Measurements from ENCODE around the gene TMEM178B. TPM values are rescaled to one million over a fixed set of nuclear protein-coding genes. Genes with fewer than 3 reads are reported as not detected.

The TMEM178B gene
- total and polyA plus RNA-seq, 9 of the 15 experiments (the other 6 are each of a cell fraction or from before 2014, with no cell fraction given) = under 0.01 to 0.03 (median 0.01) TPM; not detected in 5

DNA sequence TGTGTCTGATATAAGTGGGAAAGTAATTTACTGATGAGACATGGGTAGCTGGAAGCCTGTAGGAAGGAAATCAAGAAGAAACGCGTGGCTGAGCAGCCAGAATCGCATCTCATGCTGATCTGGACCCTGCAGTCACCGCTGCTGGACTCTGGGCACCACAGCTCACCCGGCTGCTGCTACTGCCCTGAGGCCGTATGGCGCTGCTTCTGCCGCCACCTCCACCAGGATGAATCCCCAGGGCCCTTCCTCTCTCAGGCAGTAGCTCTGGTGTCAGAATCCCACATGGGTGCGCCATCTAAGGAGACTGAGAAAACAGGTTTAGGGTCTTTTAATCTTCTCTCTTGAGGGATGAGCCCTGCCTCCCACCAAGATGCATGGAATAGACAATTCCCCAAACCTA lies 407.1 kb downstream of the TMEM178B start (continued):
- TF ChIP-seq ZNF449 (CRISPR knock-in tag; IDR thresholded peaks at IDR 0.05) = no peak
- TF ChIP-seq MAFG (tag; conservative IDR thresholded peaks at IDR 0.05) = no peak
- no peak for TF ChIP-seq ARID1B (IDR thresholded peaks at IDR 0.05)
- no peak for TF ChIP-seq HDAC1 (IDR thresholded peaks at IDR 0.05)
- no peak for TF ChIP-seq ZNF23 (CRISPR knock-in tag; IDR thresholded peaks at IDR 0.05)
- TF ChIP-seq BACH1 (tag; IDR thresholded peaks at IDR 0.05) = no peak

DNA sequence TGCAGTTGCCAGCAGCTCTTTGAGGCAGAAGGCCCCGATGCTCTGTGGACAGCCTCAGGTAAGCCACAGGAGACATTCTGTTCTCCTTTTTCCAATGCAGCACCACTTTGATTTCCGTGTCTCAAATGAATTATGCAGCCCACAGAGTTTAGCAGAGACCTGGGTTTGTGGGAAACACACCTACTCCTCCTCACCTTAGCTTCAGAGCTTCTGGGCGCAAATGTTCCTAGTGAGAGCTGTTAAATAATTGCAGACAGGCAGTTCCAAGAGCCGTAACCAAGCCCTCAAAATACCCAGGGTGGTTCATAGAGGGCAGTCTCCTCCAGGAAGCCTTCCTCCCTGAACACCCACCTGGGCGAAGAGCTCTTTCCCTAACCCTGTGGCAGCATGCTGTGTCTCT lies 408.1 kb downstream of the TMEM178B start:
- Histone ChIP-seq H3K27me3 (ENCODE audit: control insufficient read depth in 2 of 2, insufficient read depth in 2 of 2, low read length in 2 of 2) (peaks cover 12 to 28% of the 10 kb centered on the region in 2 experiments; a peak in 4 of 5 replicates), H3K36me3 (ENCODE audit: control insufficient read depth, insufficient read depth, low read length) (no peaks in the 10 kb centered on the region), H4K20me1 (replicated peaks; ENCODE audit: control insufficient read depth, insufficient read depth, low read length) (no peaks in the 10 kb centered on the region), H2AFZ (ENCODE audit: low read depth, low read length) (no peak overlapping the region), H3K9me3 (replicated peaks; ENCODE audit: control insufficient read depth, insufficient read depth, low read depth, low read length) (no peaks in the 10 kb centered on the region), H3K4me1 (replicated peaks in 1 of 2; ENCODE audit: control insufficient read depth in 2 of 2, insufficient read depth in 2 of 2, low read length in 2 of 2) (no peaks in the 10 kb centered on the region), H3K4me2 (ENCODE audit: insufficient read depth, low read length) (no peak overlapping the region), H3K9me1 (ENCODE audit: control insufficient read depth, insufficient read depth, low read length) (no peaks in the 10 kb centered on the region), H3K27ac (ENCODE audit: extremely low read depth, low read depth, low read length) (no peak overlapping the region), H3K9ac (ENCODE audit: insufficient read depth in 1 of 2, low read depth in 2 of 2, low read length in 2 of 2) (no peak overlapping the region), H3K79me2 (ENCODE audit: control insufficient read depth, insufficient read depth, low read length) (no peaks in the 10 kb centered on the region), H3K4me3 (no peak overlapping the region)
- 3% methylated on average over 5 of the region's 5 CpGs for WGBS (ENCODE audit: insufficient coverage, low coverage, missing lambda C conversion rate)
- CTCF ChIA-PET (ENCODE audit: low intra/inter-chr PET ratio) = no interaction called here
- BruUV-seq (replicated peaks) = no TSS peak
- no peak for ATAC-seq
- in situ Hi-C loops (cut with MboI) (no loop called here), intact Hi-C loops (cut with micrococcal nuclease) (no loop called here)
- FAIRE-seq = no peak
- POLR2A ChIA-PET = interaction anchor here (0.5 to 1.8 kb wide), 3 partner anchors 10 to 83 kb away, joined by 3 to 5 read pairs (median 4); no protein-coding TSS in a partner anchor
- DNase-seq (ENCODE audit: extremely low read depth in 1 of 4, low spot score in 3 of 4) = no peak
- no peak for TF ChIP-seq SPI1 (IDR thresholded peaks at IDR 0.05; ENCODE audit: borderline replicate concordance, low read depth, low read length)
- no peak for TF ChIP-seq GABPA (tag; conservative IDR thresholded peaks at IDR 0.05; ENCODE audit: low read depth)
- TF ChIP-seq, protein P1, sequence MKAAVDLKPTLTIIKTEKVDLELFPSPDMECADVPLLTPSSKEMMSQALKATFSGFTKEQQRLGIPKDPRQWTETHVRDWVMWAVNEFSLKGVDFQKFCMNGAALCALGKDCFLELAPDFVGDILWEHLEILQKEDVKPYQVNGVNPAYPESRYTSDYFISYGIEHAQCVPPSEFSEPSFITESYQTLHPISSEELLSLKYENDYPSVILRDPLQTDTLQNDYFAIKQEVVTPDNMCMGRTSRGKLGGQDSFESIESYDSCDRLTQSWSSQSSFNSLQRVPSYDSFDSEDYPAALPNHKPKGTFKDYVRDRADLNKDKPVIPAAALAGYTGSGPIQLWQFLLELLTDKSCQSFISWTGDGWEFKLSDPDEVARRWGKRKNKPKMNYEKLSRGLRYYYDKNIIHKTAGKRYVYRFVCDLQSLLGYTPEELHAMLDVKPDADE (conservative IDR thresholded peaks at IDR 0.05; ENCODE audit: control insufficient read depth, low read depth, low read length) = no peak
- TF ChIP-seq ZNF76 (CRISPR knock-in tag; IDR thresholded peaks at IDR 0.05; ENCODE audit: borderline replicate concordance) = no peak
- TF ChIP-seq NCOA2 (IDR thresholded peaks at IDR 0.05; ENCODE audit: partially characterized antibody in 2 of 2) = no peak
- no peak for TF ChIP-seq ZNF668 (CRISPR knock-in tag; IDR thresholded peaks at IDR 0.05)
- TF ChIP-seq NFATC3 (IDR thresholded peaks at IDR 0.05) = no peak
- no peak for TF ChIP-seq GTF2A2 (tag; IDR thresholded peaks at IDR 0.05)
- no peak for TF ChIP-seq ZBTB33 (CRISPR knock-in tag; IDR thresholded peaks at IDR 0.05)
- TF ChIP-seq, protein P2, sequence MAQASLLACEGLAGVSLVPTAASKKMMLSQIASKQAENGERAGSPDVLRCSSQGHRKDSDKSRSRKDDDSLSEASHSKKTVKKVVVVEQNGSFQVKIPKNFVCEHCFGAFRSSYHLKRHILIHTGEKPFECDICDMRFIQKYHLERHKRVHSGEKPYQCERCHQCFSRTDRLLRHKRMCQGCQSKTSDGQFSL (CRISPR knock-in tag; IDR thresholded peaks at IDR 0.05) = no peak
- TF ChIP-seq, protein P2 (tag; IDR thresholded peaks at IDR 0.05) = no peak
